HS-5 (cell line): ENCODE results near the gene RAB9B.
"Not testable (repeated sequence)": the region's sequence is repeated elsewhere in the genome, so short reads cannot be mapped to it uniquely, and the experiment has no call there.

Source experiments
- DNase-seq: peaks from one replicate; pipeline ENCODE4 v3.0.0-alpha.2; 2012; ENCODE audit warnings: low read depth

Gene RAB9B, protein sequence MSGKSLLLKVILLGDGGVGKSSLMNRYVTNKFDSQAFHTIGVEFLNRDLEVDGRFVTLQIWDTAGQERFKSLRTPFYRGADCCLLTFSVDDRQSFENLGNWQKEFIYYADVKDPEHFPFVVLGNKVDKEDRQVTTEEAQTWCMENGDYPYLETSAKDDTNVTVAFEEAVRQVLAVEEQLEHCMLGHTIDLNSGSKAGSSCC

DNA sequence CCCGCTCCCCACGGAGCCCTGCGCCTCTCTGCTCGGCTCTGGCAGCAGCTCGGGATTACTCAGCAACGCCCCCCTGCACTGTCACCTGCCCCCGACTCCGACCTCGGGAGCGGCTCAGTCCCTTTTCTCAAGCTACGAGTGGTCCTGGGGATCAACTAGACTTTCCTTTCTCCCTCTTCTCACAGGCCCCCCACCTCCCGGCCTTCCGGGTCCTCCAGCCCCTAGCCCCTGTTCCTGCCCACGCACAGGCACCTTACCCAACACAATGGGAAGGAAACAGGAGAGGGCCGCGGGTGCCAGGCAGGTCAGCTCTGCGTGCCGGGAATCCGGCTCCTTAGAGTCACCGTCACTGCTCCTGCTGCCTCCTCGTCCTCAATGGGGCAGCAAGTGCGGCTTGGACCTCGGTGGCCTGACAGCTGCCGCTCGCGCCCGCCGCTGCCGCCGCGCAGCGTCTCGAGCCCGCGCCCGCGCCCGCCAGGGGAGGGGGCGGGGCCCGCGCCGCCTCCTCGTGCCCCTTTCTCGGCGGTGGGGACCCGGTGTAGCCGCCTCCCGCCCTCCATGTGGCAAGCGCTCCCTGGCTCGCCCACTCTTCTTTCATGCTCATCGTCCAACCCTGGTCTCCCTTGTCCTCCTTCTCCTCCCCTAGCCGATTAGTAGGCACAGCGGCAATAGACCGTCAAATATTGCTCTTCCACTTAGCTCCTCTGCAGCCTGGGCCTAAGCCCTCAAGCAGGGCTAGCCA is at the start of gene RAB9B:
Gene RAB9B (minus strand): TSS at position 455 of the 742 bp plus-strand sequence. CDS start 6,473 bp downstream, outside the sequence.
- DNase-seq = no peak

DNA sequence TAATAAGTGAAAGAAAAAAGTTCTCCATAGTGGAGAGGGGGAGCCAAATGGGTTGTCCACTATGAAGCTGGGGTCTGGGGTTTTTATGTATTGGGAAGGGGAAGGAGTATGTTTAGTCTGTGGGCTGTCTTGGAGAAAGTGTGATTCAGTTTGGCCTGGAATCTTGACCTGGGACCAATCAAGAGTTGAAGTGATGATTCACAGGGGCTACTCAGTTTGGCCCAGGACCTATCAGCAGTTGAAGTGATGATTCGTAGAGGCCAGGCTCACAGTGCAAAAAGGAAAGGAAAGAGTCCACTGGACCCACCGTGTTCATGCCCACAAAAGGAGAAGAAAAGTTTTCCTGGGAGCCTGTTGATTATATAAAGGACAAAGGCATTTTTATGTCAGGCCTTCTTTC is 47.3 kb upstream of the RAB9B start:
- peak; percentile 41 for DNase-seq

DNA sequence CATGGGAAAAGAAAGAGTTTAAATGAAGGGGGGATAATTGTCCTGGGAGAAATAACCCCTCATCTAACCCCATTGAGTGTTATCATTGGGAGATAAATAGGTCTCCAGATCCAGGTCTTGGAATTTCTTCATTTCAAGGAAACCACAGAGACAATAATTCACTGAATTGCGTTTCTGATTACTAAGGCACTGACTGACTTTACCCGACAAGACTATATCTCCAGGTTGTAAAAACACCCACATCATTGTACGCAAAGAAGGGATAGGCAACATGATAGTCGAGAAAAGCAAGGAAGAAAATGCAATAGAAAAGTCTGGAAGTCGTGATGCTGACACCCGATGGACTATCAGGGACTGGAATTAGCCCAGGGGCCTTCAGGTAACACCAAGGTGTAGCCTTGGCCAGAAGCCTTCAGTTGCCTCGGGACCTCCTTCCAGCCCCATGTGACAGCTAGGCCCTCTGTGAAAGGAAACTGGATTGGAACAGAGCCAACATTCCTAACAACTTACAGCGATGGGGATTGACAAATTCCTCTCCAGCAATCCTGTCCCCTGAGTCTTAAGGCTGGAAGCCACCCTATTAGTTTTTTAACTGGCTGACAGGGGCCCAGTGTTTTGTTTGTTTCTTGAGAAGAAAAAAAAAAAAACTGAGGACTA is 46.5 kb upstream of the RAB9B start:
- DNase-seq = peak; percentile 49

DNA sequence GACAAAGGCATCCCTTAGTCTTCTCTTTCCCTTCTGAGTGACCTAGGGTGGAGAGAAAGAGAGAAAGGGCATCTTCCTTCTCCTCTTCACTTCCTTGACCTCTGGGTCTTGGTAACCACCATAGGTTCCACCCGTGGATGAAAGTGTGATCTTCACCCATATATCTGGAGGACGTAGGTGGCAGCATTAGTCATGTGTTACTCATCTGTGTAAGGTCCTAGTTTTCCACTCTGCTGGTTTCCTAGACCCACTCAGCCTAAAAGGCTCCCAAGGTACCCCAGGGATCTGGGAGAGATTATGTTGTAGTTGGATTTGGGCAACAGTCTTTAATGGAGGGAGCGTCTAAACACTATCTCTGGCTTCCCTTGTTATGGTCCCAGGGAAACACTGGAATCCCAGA is 45.5 kb upstream of the RAB9B start:
- DNase-seq = no peak

DNA sequence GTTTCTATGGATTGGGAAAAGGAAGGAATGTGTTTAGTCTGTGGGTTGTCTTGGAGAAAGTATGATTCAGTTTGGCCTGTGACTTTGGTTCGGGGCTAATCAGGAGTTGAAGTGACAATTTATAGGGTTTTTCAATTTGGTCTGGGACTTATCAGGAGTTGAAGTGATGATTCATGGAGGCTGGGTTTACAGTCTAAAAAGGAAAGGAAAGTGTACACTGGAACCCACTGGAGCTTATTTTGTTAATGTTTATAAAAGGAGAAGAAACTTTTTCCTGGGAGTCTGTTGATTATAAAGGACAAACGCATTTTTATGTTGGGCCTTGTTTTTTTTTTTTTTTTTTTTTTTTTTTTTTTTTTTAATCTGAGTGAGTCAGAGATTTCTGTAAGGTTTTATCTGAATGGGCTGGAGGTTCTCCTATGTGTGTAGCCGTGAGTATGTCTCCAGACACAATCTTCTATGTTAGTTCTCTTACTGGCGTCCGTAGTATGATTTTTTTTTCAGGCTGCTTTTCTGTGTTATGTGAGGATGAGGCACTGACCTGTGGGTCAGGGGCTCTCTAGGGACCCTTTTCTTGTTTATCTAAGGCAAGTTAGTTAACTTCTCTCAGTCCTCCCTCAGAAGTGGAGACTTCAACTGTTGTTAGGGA is 33.0 kb upstream of the RAB9B start:
- DNase-seq = no peak

DNA sequence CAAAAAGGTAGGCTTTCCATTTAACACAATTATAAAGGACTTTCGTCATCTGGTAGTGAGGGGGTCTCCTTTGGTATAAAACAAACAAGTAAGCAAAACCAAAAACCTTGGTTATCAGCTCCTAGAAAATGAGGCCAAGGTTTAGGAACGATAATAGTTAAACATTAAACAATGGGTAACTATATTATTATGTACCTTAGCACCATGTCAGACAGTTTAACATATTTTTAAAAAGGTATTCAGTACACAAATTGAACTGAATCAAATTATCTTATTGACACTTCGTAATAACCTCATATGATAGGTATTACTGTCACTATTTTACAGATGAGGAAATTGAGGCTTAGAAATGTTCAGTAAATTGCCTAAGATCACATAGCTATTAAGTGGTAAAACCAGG is 32.1 kb upstream of the RAB9B start:
- no peak for DNase-seq

DNA sequence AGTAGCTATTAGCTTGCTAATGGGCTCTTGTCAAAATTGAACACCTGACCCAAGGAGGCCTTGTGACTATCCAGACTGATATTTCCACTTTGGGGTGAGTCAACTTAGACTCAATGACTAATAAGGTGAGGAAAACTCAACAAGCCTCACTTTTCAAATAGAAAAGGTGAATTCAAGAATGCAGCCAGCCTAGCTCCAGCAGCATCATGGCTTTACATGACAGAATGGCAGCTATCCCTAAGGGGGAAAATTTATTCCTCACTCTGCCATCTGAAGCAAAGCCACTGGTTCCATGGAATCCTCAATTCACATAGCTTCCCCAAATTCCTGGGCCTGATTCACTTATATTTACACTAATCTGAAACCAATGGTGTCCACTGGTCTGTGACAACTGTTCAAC is 29.1 kb upstream of the RAB9B start:
- DNase-seq = no peak

DNA sequence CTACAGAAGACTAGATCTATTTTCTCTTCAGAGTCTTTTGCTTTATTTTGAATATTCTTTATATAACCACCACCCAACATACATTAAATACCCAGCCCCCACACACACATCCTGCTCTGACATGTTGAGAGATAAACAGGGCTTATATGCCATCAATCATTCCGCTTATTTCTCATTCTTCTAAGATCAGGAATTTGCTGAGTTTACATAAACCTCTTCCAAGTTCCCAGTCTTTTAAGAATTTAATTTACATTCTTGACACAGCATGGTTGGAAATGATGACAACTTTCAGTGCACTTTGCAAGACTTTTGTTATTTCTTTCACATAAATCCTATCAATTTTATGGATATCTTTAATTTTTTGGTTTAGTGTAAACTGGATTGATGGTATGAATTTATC is 17.5 kb upstream of the RAB9B start:
- DNase-seq = no peak

DNA sequence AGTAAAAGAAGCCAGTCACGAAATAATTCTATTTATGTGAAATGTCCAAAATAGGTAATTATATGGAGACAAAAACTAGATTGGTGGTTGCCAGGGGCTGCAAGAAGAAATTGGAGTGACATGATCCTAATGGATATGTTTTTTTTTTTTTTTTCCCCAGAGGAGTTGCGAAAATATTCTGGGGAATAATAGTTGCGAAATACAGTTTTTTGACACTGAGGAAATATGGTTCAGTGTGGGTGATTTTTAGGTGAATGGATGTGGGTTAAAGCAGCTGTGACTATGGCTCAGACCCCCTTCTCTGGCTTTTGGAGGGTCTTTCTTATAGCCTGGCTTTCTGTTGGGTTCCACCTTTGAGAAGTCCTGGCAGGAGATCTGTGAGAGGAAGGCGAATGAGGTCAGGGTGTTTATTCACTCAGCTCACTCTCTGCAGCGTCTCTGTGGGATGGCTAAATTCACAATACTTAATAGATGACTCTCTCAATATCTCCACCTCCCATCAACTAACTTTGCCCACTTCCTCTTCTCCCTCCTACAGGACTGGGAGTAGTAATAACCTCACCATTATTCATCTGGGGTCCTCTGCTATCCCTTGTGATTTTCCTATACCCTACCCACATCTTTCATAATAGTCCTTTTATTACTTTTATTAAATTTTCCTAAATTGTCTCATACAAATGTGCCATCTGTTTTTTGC is 15.3 kb upstream of the RAB9B start:
- DNase-seq = no peak

DNA sequence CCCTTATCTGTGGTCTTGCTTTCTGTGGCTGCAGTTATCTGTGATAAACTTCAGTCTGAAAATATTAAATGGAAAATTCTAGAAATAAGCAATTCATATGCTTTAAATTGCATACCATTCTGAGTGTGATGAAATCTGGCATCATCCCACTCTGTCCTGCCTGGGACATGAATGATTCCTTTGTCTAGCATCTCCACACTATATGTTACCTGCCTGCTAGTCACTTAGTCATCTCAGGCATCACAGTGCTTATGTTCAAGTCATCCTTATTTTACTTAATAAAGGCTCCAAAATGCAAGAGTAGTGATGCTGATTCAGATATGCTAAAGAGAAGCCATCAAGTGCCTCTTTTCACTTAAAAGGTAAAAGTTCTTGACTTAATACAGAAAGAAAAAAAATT is 14.3 kb upstream of the RAB9B start:
- DNase-seq = no peak

DNA sequence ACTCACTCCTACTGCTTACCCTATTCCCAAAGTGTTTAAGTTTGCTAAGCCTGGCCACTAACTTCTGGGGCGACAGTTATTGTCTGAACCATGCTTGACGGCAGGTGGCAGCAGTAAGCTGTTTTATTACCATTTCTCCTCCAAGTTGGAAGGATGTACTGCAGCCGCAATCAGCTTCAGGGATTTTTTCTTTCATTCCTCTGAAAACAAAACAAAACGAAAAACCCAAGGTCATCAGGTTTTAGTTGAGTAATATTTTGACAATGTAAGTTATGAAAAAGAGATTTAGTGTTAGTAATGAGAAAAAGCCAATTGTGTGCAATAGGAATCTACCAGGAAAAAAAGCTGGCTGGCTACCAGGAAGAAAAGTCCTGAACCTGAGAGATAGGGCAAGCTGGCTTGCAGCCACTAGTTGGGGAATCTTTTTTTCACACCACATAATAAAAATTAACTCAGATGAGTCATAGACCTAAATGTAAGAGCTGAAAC is 13.2 kb upstream of the RAB9B start:
- DNase-seq = peak; percentile 52

DNA sequence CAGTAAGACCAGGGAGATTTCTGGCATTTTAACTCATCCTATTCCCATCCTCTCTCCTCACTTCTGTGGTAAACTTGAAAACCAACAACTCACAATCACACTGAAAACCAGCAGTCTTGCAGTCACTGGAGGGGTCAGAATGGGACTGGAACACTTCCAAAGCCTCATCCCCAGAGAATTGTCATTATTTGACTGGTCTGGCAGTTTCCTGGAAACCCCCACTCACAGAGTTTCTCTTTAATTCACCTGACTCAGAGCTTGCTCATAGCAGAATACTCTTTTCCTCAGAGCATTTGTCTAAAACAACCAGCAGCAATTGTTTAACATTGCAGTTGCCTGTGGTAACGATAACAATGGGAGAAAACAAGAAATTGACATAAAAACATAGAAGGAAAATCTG is 7.3 kb upstream of the RAB9B start:
- no peak for DNase-seq

DNA sequence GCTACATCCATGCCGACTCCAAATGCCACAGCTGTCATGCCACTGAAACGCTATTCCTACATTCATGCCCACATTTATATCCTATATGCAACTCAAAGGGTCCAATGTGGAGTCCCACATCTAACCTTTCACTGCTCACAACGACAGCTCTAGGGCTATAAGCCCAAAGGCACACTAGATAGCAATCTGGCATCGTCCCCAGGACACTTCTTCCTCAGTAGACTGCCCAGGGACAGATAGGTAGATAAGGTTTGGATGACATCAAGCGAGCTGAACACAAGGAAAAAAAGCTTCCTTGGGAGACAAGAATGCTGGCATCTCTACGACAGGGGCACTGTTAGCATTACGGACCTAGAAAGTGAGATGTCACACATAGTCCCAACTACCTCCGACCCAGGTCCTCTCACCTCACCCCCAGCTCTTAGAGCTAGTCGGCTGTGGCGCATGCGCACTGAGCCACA is 685 bp downstream of the RAB9B start:
- no peak for DNase-seq

DNA sequence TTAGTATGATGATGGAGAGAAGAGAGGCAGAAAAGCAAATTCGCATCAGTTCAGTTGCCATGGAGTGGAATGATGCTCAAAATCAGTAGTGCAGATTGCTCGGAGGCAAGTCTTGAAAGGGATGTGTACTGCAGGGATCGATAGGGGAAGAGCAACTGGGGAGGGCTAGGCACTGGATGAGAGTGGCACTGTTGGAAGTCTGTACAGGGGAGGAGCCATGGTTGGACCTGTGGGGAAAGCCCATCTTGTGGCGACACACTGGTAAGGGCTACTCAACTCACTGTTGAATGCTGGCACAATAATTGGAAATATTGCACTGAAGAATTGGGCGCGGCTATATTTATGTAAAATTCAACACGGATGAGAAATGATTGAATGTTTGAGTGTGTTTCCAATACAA is 1.2 kb downstream of the RAB9B start:
- DNase-seq = no peak

DNA sequence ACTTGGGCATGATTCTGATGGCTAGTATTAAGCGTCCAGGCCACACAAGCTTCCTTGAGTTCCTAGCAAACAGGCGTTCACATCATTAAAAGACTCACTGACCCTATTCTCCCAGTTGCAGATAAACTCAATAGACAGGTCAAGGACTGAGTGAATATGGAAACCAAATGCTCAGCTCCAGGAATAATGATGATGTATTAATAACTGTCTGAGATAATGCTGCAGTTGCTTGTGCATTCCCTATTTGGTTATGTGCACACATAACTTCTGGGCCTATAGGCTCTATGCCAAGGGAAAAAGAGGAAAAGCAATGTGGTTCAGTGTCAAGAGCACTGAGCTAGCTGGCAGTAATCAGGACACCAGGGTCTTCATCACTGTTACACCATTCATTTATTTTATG is 3.5 kb downstream of the RAB9B start:
- DNase-seq = no peak

DNA sequence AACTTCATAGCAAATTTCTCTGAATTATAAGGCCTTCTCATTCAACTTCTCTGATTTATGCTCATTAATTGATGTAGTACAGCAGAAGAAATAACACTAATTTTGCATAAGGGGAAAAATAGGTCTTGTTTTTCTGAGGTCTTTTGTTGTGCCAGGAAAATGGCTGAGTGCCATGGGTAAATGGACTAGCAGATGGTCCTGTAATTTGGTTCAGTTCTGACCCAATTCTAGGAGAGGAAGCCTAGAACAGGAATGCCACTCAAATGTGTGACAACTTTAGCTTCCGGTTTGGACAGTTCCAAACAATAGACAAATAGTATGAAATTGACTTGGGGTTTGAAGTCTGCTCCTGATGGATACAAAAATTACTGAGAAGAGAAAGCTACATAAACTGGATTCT is 6.2 kb downstream of the RAB9B start:
- DNase-seq = no peak

DNA sequence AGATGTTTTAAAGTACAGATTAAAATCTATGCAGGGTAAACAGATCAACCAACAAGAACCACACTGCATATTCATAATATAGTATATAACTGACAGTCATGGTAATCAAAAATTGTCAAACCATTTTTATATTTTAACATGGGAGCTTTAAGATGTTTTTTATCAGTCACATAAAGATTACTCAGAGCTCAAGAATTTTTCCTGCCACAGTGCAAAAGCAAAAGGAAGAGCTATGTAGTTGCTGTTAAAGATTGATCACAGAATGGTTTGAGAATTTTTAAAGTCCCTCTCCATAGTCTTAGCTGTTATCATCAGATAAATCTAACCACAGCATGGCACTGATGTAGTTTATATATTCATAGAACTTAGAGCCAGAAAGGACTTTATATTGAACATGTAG is 8.5 kb downstream of the RAB9B start:
- DNase-seq = no peak

DNA sequence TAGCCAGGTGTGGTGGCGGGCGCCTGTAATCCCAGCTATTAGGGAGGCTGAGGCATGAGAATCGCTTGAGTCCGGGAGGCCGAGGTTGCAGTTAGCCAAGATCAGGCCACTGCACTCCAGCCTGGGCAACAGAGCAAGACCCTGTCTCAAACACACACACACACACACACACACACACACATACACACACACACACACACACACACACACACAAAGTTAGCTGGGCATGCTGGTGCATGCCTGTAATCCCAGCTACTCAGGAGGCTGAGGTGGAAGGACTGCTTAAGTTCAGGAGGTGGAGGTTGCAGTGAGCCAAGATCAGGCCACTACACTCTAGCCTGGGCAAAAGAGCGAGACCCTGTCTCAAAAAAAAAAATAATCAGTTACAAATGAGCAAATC is 11.3 kb downstream of the RAB9B start:
- DNase-seq = not testable (repeated sequence)

DNA sequence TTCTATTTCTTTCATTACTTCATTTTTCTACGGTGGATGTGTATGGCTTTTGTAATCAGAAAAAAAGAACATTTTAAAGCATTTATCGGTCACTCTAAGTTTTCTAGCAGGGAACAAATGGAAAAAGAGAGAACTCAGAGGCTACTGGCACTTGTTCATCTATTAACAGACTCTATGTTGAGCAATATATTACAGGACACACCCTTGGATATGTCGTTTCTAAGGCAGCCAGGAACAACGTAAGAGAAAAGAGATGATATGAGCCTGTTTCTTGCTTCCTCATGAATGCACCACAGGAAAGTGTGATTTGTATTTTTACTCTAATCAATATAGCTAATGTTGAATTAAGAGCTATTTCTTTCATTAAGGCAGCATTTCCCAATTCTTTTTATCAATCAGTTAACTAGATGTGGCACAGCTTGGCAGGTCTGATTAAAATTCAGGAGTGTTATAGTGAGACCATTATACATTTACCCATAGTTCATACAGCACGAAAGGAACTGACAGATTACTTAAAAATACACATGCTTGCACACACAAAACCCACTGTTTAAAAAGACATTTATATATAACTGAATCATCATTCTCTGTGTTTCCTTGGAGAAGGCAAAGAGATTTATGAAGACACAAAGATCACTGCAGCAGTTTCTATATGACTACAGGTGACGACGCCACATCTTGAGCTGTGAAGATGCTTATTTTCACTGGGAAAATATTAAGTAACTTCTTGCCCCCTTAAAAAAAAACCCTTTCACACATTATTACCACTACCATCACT is 13.0 kb downstream of the RAB9B start:
- no peak for DNase-seq

DNA sequence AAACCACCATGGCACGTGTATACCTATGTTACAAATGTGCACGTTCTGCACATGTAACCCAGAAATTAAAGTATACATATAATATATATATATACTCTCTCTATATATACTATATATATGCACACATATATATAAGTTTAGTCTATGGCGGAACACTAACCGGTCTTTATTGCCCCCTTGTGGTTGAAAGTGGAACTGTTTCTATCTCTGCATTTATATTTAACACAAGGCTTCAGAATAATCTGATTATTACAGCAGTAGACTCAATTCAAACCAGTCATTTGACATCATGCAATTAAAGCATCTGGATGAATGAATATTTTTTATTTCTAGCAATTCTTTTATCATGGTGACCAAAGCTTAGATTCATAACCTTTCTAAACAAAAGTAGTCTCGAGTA is 14.6 kb downstream of the RAB9B start:
- DNase-seq = peak; percentile 37

DNA sequence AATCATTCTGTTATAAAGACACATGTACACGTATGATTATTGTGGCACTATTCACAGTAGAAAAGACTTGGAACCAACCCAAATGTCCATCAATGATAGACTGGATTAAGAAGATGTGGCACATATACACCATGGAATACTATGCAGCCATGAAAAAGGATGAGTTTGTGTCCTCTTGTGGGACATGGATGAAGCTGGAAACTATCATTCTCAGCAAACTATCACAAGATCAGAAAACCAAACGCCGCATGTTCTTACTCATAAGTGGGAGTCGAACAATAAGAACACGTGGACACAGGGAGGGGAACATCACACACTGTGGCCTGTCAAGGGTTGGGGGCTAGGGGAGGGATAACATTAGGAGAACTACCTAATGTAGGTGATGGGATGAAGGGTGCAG is 15.0 kb downstream of the RAB9B start:
- DNase-seq = not testable (repeated sequence)
